Measurements from ENCODE around the gene HNRNPDL. TPM values are rescaled to one million over a fixed set of nuclear protein-coding genes. Genes with fewer than 3 reads are reported as not detected.

HNRNPDL gene
- polyA plus RNA-seq, 2 of the 4 experiments (the other 2 are of a cell fraction) = 321 to 397 TPM

GRCh38 chr4:82397527-82397926, 32.7 kb downstream of the HNRNPDL start:
- H3K4me3 ChIP-seq = no peak overlapping the region
- WGBS (ENCODE audit: missing lambda C conversion rate) = 86% methylated on average over 3 of the region's 3 CpGs
- ATAC-seq (no peak), FAIRE-seq (no peak), DNase-seq (ENCODE audit: low read depth in 1 of 2, low spot score in 1 of 2) (no peak)
- H3K9me3 ChIP-seq = no peaks in the 10 kb centered on the region
- ChIA-PET CTCF (interaction anchor here (0.7 to 2.4 kb wide), 3 partner anchors 10 to 37 kb away, joined by 3 to 6 read pairs (median 3); no protein-coding TSS in a partner anchor), POLR2A (interaction anchor here (0.7 kb wide), 1 partner anchor 26 kb away, joined by 7 read pairs; no protein-coding TSS in a partner anchor)
- H3K4me2 ChIP-seq = no peak overlapping the region
- no peaks in the 10 kb centered on the region for H3K4me1 ChIP-seq
- TF ChIP-seq CBX8 (IDR thresholded peaks at IDR 0.05) (no peak), JUN (IDR thresholded peaks at IDR 0.05) (no peak), ZFP36 (IDR thresholded peaks at IDR 0.05; ENCODE audit: borderline replicate concordance, partially characterized antibody) (no peak), E2F6 (IDR thresholded peaks at IDR 0.05; ENCODE audit: borderline replicate concordance, low read depth) (no peak), JUNB (IDR thresholded peaks at IDR 0.05) (no peak), BCL3 (IDR thresholded peaks at IDR 0.05) (no peak), MAX (IDR thresholded peaks at IDR 0.05) (no peak), POLR2A (IDR thresholded peaks at IDR 0.05; ENCODE audit: low read length) (no peak), POLR2AphosphoS2 (conservative IDR thresholded peaks at IDR 0.05; ENCODE audit: low read length) (no peak), RARB (CRISPR knock-in tag; IDR thresholded peaks at IDR 0.05) (no peak), NR3C1 (IDR thresholded peaks at IDR 0.05) (no peak), MAZ (IDR thresholded peaks at IDR 0.05; ENCODE audit: borderline replicate concordance, low read depth, low read length) (no peak), FOSL2 (IDR thresholded peaks at IDR 0.05) (no peak), FOSL2 (CRISPR knock-in tag; IDR thresholded peaks at IDR 0.05) (no peak), BHLHE40 (IDR thresholded peaks at IDR 0.05; ENCODE audit: low read depth, low read length) (no peak), REST (IDR thresholded peaks at IDR 0.05) (no peak), RAD21 (conservative IDR thresholded peaks at IDR 0.05 in 1 of 2, IDR thresholded peaks at IDR 0.05 in 1 of 2) (no peak), RNF2 (IDR thresholded peaks at IDR 0.05; ENCODE audit: borderline replicate concordance, low read depth) (no peak), TFCP2L1 (CRISPR knock-in tag; IDR thresholded peaks at IDR 0.05) (no peak), RCOR1 (IDR thresholded peaks at IDR 0.05; ENCODE audit: low read depth, low read length) (no peak), FOSB (CRISPR knock-in tag; IDR thresholded peaks at IDR 0.05) (no peak)
- H3K27ac ChIP-seq = no peak overlapping the region

GRCh38 chr4:82394896-82395295, 35.4 kb downstream of the HNRNPDL start:
- no peak for TF ChIP-seq FOXS1 (CRISPR knock-in tag; IDR thresholded peaks at IDR 0.05)
- TF ChIP-seq TFCP2L1 (CRISPR knock-in tag; IDR thresholded peaks at IDR 0.05) = no peak
- TF ChIP-seq BHLHE40 (IDR thresholded peaks at IDR 0.05; ENCODE audit: low read depth, low read length) = no peak
- no peak for TF ChIP-seq BCL3 (IDR thresholded peaks at IDR 0.05)
- TF ChIP-seq PBX3 (IDR thresholded peaks at IDR 0.05) = no peak
- TF ChIP-seq ZFP36 (IDR thresholded peaks at IDR 0.05; ENCODE audit: borderline replicate concordance, partially characterized antibody) = no peak
- TF ChIP-seq HES2 (IDR thresholded peaks at IDR 0.05) = no peak
- no peak for TF ChIP-seq FOSL2 (IDR thresholded peaks at IDR 0.05)
- no peak for TF ChIP-seq FOSL2 (CRISPR knock-in tag; IDR thresholded peaks at IDR 0.05)
- TF ChIP-seq EHF (CRISPR knock-in tag; IDR thresholded peaks at IDR 0.05) = no peak
- no peak for FAIRE-seq
- CTCF ChIA-PET = no interaction called here
- H3K4me1 ChIP-seq = no peaks in the 10 kb centered on the region
- no peak for ATAC-seq
- H3K27ac ChIP-seq = no peak overlapping the region
- POLR2A ChIA-PET = interaction anchor here (1.3 kb wide), 1 partner anchor 34 kb away, joined by 3 read pairs; no protein-coding TSS in a partner anchor
- no peak for DNase-seq (ENCODE audit: low read depth in 1 of 2, low spot score in 1 of 2)
- H3K9me3 ChIP-seq = no peaks in the 10 kb centered on the region
- WGBS (ENCODE audit: missing lambda C conversion rate) = 58% methylated on average over 3 of the region's 3 CpGs
- no peak overlapping the region for H3K4me2 ChIP-seq
- no peak overlapping the region for H3K4me3 ChIP-seq
